NCI-H2029 (cell line): ENCODE results near the gene PIGV.
"Not testable (repeated sequence)": the region's sequence is repeated elsewhere in the genome, so short reads cannot be mapped to it uniquely, and the experiment has no call there.

Experiments
- DNase-seq: peaks from one replicate; lab custom pipeline; 2025; lab: John Stamatoyannopoulos, UW

Gene PIGV

GRCh38 chr1:26833432-26834405 lies 46.0 kb downstream of the PIGV start:
- DNase-seq, result no peak

DNA sequence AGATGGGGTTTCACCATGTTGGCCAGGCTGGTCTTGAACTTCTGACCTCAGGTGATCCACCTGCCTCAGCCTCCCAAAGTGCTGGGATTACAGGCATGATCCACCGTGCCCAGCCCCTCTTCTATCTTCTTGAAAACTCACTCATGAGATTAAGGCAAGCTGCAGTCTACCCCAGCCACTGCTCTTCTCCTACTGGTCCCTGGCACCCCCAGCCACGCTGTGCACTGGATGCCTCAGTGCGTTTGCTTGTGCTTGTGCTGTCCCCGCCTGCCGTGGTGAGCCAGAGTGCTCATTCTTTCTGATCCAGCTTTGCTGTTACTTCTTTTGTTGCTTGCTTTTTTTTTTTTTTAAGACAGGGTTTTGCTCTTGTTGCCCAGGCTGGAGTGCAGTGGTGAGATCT lies 49.9 kb downstream of the PIGV start:
- not testable (repeated sequence) for DNase-seq

GRCh38 chr1:26838474-26839338 lies 51.0 kb downstream of the PIGV start:
- DNase-seq, result no peak

- DNase-seq, result no peak
Observed at GRCh38 chr1:26839339-26839722, 51.6 kb downstream of the PIGV start.

DNA sequence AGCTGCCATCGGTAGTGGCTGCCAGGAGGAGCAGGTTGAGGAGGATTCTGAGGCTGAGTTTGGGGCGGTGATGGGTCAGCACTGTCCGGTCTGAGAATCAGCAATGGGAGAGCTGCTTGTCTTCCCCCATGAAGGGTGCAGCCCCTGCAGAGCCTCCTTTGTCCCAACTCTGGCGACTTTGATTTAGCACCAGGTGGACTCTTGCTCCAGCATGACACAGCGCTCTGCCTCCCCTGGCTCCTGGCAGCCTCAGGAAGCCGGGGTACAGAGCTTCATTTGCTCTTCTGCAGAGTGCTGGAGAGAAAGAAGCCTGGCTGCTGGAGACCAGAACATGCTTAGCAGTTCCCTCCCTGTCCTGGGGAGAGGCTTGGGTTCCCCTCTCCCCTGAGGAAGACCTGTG lies 52.0 kb downstream of the PIGV start:
- DNase-seq, result no peak

GRCh38 chr1:26844424-26845196 lies 56.9 kb downstream of the PIGV start:
- DNase-seq, result no peak

DNA sequence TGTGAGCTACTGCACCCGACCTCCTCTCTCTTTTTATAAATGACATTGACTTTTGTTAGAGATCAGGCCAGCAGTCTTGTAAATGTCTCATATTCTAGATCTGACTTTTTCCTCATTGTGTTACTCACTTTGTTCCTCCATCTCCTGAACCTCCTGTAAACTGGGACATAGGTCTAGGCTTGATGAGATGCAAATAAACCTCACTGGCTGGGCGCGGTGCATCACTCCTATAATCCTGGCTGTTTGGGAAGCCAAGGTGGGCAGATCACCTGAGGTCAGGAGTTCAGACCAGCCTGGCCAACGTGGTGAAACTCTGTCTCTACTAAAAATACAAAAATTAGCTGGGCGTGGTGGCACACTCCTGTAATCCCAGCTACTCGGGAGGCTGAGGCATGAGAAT lies 60.1 kb downstream of the PIGV start:
- not testable (repeated sequence) for DNase-seq
